Adrenal gland (tissue), 12 donors: Measurements from ENCODE around the gene MBLAC1. TPM values are rescaled to one million over a fixed set of nuclear protein-coding genes. Genes with fewer than 3 reads are reported as not detected.
A peak's percentile ranks its signal among the peaks of the same experiment; 100 is the strongest.

Source experiments
- DNase-seq, 7 donors: peaks; one replicate each; pipeline ENCODE4 v3.0.0-alpha.2; 2019 to 2020
- H3K27ac ChIP-seq, 5 donors: fragments of 200-600 bp; sonication (generic) in 4 of 5; 1 replicate in 3 of 5; 2 replicates in 2 of 5; pipeline versions ENCODE4 v1.5.1 to v1.8.0; 2016 to 2020; ENCODE audit warnings: mild to moderate bottlenecking in 1 of 5
- H3K27me3 ChIP-seq: fragments of 200-600 bp; 2 replicates; pipeline ENCODE4 v1.8.0; 2021
- H3K36me3 ChIP-seq, 2 donors: fragments of 200-600 bp; replicated peaks in 1 of 2; 1 replicate in 1 of 2; 2 replicates in 1 of 2; pipeline versions ENCODE4 v1.5.1 to v1.8.0; 2018 to 2022
- H3K4me1 ChIP-seq, 2 donors: fragments of 200-600 bp; replicated peaks in 1 of 2; 1 replicate in 1 of 2; 2 replicates in 1 of 2; pipeline versions ENCODE4 v1.5.1 to v1.8.0; 2018 to 2021
- H3K4me3 ChIP-seq, 4 donors: fragments of 200-600 bp; sonication (generic) in 3 of 4; one replicate each; pipeline ENCODE4 v1.5.1; 2016 to 2018
- H3K9me3 ChIP-seq, 3 donors: fragments of 200-600 bp; sonication (generic) in 1 of 3; replicated peaks in 1 of 3; 1 replicate in 2 of 3; 2 replicates in 1 of 3; pipeline versions ENCODE4 v1.5.1 to v1.8.0; 2016 to 2021
- CTCF ChIP-seq, 6 experiments: fragments of 450-650 bp in 4 of 6; fragments of 200-600 bp in 2 of 6; sonication (generic) in 1 of 6; IDR thresholded peaks; 1 replicate in 5 of 6; 2 replicates in 1 of 6; pipeline versions ENCODE4 v1.5.1 to v1.8.0; 2016 to 2021; ENCODE audit warnings: antibody characterized with exemption in 6 of 6, mild to moderate bottlenecking in 2 of 6, moderate library complexity in 1 of 6
- POLR2A ChIP-seq, 2 donors: fragments of 450-650 bp; IDR thresholded peaks; one replicate each; pipeline ENCODE4 v1.6.1; 2017; ENCODE audit warnings: antibody characterized with exemption in 2 of 2, mild to moderate bottlenecking in 2 of 2, moderate library complexity in 1 of 2
- WGBS, 4 donors: extraction: QIAGEN DNeasy Blood & Tissue Kit in 2 of 4; methylation state at CpG; one replicate each; pipeline versions ENCODE4 v1.1.5 to v1.1.7; 2013 to 2017; 5-methylcytosine and 5-hydroxymethylcytosine counted together
- intact Hi-C, 2 donors: fragments of 100-400 bp; cut with DNase I; formaldehyde crosslinking; loops; one replicate each; pipeline versions ENCODE4 v1.14.1 to v1.15.0; 2022 to 2023
- polyA plus RNA-seq, 3 donors: library from polyadenylated mRNA; stranded (reverse); fragments of 200-250 nt in 2 of 3; fragments of 350-450 nt in 1 of 3; fragmentation: Illumina TruSeq in 1 of 3; extraction: RNeasy Lipid Tissue Mini Kit (QIAGEN cat#74804) in 1 of 3; gene quantifications; one replicate each; pipeline ENCODE4 v1.2.3, GENCODE V29; 2013 to 2014
- total RNA-seq, 9 donors: library from RNA; depleted of rRNA in 4 of 9; stranded (reverse); fragments of >200 nt in 4 of 9; fragments of 120-200 nt in 1 of 9; fragmentation: NEBNext Ultra II Directional in 1 of 9; extraction: Animal tissue kit (Norgen Biotek cat#: 25700) in 1 of 9; gene quantifications; one replicate each; pipeline versions ENCODE4 v1.1.0 to v1.2.4, GENCODE V29; 2013 to 2023
- donor health status: healthy with polysubstance abuse.
- donor health status: Bipolar disorder and iron deficiency.
- donor health status: DM: yes; HTN: yes; CAD: no.
- donor health status: DM: no; HTN: no; CAD: no.
- donor health status: DM: no; HTN: no; CAD: no.
- donor health status: DM: yes; HTN: yes; CAD: no.

The MBLAC1 gene
- total and polyA plus RNA-seq, 12 donors: 0.38 to 7.0 (median 3.4) TPM

- intact Hi-C loops: no loop called here
- WGBS, 4 donors: 58 to 67% (median 64%) methylated on average over 12 of the region's 12 CpGs
- Histone ChIP-seq H3K27me3 (no peaks in the 10 kb centered on the region), H3K4me1 (peaks cover 13 to 14% of the 10 kb centered on the region in 2 donors), H3K4me3 (peak overlapping the region in 1 of 4 donors; percentile 75), H3K27ac (peak overlapping the region in 1 of 5 donors; percentile 85), H3K36me3 (peaks cover 0 to 55% of the 10 kb centered on the region in 2 donors), H3K9me3 (no peaks in the 10 kb centered on the region)
- no peak for TF ChIP-seq CTCF (IDR thresholded peaks at IDR 0.05)
- no peak for TF ChIP-seq POLR2A (IDR thresholded peaks at IDR 0.05)
- DNase-seq: no peak
Measured at GRCh38 chr7:100099452-100099851, 27.3 kb upstream of the MBLAC1 start.

GRCh38 chr7:100100420-100101015 is 26.2 kb upstream of the MBLAC1 start:
- DNase-seq: peak; percentile 92 to 97 (median 95)
- Histone ChIP-seq H3K27me3 (no peaks in the 10 kb centered on the region), H3K36me3 (peaks cover 0 to 45% of the 10 kb centered on the region in 2 donors), H3K4me3 (peak overlapping the region; percentile 61 to 89 (median 72)), H3K27ac (peak overlapping the region; percentile 53 to 87 (median 77)), H3K9me3 (no peaks in the 10 kb centered on the region), H3K4me1 (peaks cover 13 to 14% of the 10 kb centered on the region in 2 donors)
- WGBS, 4 donors: 0 to 1% (median 0%) methylated on average over 22 to 61 of the region's 61 CpGs
- intact Hi-C loops: no loop called here
- TF ChIP-seq CTCF (IDR thresholded peaks at IDR 0.05) (no peak), POLR2A (IDR thresholded peaks at IDR 0.05) (no peak)

- intact Hi-C loops: no loop called here
- Histone ChIP-seq H3K27me3 (no peaks in the 10 kb centered on the region), H3K36me3 (peaks cover 0 to 38% of the 10 kb centered on the region in 2 donors), H3K27ac (peak within 1 kb of the TSS; percentile 76 to 97 (median 87)), H3K9me3 (no peaks in the 10 kb centered on the region), H3K4me1 (peaks cover 13 to 14% of the 10 kb centered on the region in 2 donors), H3K4me3 (peak within 1 kb of the TSS; percentile 69 to 89 (median 76))
- WGBS, 4 donors: 0 to 4% (median 0%) methylated on average over 15 to 80 of the region's 80 CpGs
- TF ChIP-seq POLR2A (IDR thresholded peaks at IDR 0.05): peak in 1 of 2 donors; percentile 55
- TF ChIP-seq CTCF (IDR thresholded peaks at IDR 0.05): no peak
- peak; percentile 98 to 99 (median 99) for DNase-seq
Measured at GRCh38 chr7:100101016-100101862, 25.5 kb upstream of the MBLAC1 start, which contains the start of the genes AP4M1 and MCM7. TSS of gene AP4M1 (plus strand) at chr7:100101643. CDS start at chr7:100101715, 72 bp downstream. TSS of gene MCM7 (minus strand) at chr7:100101397. CDS start at chr7:100101294, 103 bp downstream.
